Fibroblast of lung (primary cell): ENCODE results near the gene SPOCD1. TPM values are rescaled to one million over a fixed set of nuclear protein-coding genes. Genes with fewer than 3 reads are reported as not detected.

Source experiments
- DNase-seq, 2 donors: peaks; one replicate each; pipeline versions ENCODE4 v3.0.0 to v3.0.0-alpha.2; 2010; ENCODE audit warnings: low read depth in 2 of 2
- H2AFZ ChIP-seq: 2 replicates; pipeline ENCODE4 v1.5.1; 2012; ENCODE audit warnings: low read length, control low read depth, inconsistent platforms
- H3K27ac ChIP-seq: 2 replicates; pipeline ENCODE4 v1.5.1; 2011; ENCODE audit warnings: low read length, control low read depth; ENCODE audit not compliant: insufficient read depth
- H3K27me3 ChIP-seq: 2 replicates; pipeline ENCODE4 v1.5.1; 2011; ENCODE audit warnings: mild to moderate bottlenecking, low read length; ENCODE audit not compliant: control insufficient read depth, insufficient read depth
- H3K36me3 ChIP-seq: 2 replicates; pipeline ENCODE4 v1.5.1; 2011; ENCODE audit warnings: low read length; ENCODE audit not compliant: control insufficient read depth, insufficient read depth
- H3K4me1 ChIP-seq: 2 replicates; pipeline ENCODE4 v1.5.1; 2011; ENCODE audit warnings: low read length; ENCODE audit not compliant: control insufficient read depth, insufficient read depth; ENCODE audit errors: extremely low read depth
- H3K4me2 ChIP-seq: 2 replicates; pipeline ENCODE4 v1.5.1; 2011; ENCODE audit warnings: low read length, control low read depth; ENCODE audit not compliant: insufficient read depth; ENCODE audit errors: extremely low read depth
- H3K4me3 ChIP-seq, 4 experiments: fragments of 200-600 bp in 1 of 4; sonication (generic) in 1 of 4; replicated peaks in 1 of 4; 2 replicates each; pipeline ENCODE4 v1.5.1; 2011 to 2016; ENCODE audit warnings: low read length in 4 of 4, low read depth in 3 of 4, mild to moderate bottlenecking in 3 of 4, control low read depth in 2 of 4, inconsistent platforms in 1 of 4, mixed read lengths in 1 of 4; ENCODE audit not compliant: insufficient read depth in 1 of 4; ENCODE audit errors: control extremely low read depth in 1 of 4
- H3K79me2 ChIP-seq: 2 replicates; pipeline ENCODE4 v1.5.1; 2012; ENCODE audit warnings: mild to moderate bottlenecking, low read length, inconsistent platforms; ENCODE audit not compliant: control insufficient read depth, insufficient read depth
- H3K9ac ChIP-seq: 2 replicates; pipeline ENCODE4 v1.5.1; 2011; ENCODE audit warnings: mild to moderate bottlenecking, low read length, control low read depth; ENCODE audit not compliant: insufficient read depth
- H3K9me3 ChIP-seq: 2 replicates; pipeline ENCODE4 v1.5.1; 2012; ENCODE audit warnings: low read depth, low read length; ENCODE audit not compliant: control insufficient read depth, insufficient read depth
- H4K20me1 ChIP-seq: 2 replicates; pipeline ENCODE4 v1.5.1; 2011; ENCODE audit warnings: low read length; ENCODE audit not compliant: control insufficient read depth, insufficient read depth; ENCODE audit errors: extremely low read depth
- EZH2 ChIP-seq: IDR thresholded peaks from 2 replicates; pipeline ENCODE4 v1.5.1; 2012; ENCODE audit warnings: low read length, control low read depth, mild to moderate bottlenecking; ENCODE audit errors: missing control alignments
- polyA plus RNA-seq, 2 donors: library from polyadenylated mRNA; depleted of rRNA in 1 of 2; stranded (reverse) in 1 of 2; unstranded in 1 of 2; fragments of >200 nt; gene quantifications; 2 replicates each; pipeline ENCODE4 v1.2.1, GENCODE V29; 2011 to 2012; ENCODE audit warnings: missing spikeins in 1 of 2
- total RNA-seq: library from RNA; depleted of rRNA; stranded (reverse); fragments of >200 nt; gene quantifications from 2 replicates; pipeline ENCODE4 v1.2.1, GENCODE V29; 2014
- TF ChIP-seq, protein P1 (sequence below), 2 donors: IDR thresholded peaks in 1 of 2; conservative IDR thresholded peaks in 1 of 2; 1 replicate in 1 of 2; 2 replicates in 1 of 2; pipeline ENCODE4 v1.5.1; 2011 to 2012; ENCODE audit warnings: low read length in 2 of 2, control low read depth in 1 of 2, inconsistent platforms in 1 of 2, low read depth in 1 of 2, mild to moderate bottlenecking in 1 of 2

The SPOCD1 gene
- total and polyA plus RNA-seq, 2 donors (not counting 1 experiment from before 2014, with no cell fraction given), result 47.2 to 55.4 TPM

- Histone ChIP-seq H2AFZ (no peak overlapping the region), H3K4me3 (no peak overlapping the region), H4K20me1 (no peaks in the 10 kb centered on the region), H3K27me3 (peaks cover 37% of the 10 kb centered on the region), H3K9ac (no peak overlapping the region), H3K27ac (no peak overlapping the region), H3K4me1 (peaks cover 3% of the 10 kb centered on the region), H3K9me3 (no peaks in the 10 kb centered on the region), H3K36me3 (no peaks in the 10 kb centered on the region), H3K79me2 (no peaks in the 10 kb centered on the region), H3K4me2 (no peak overlapping the region)
- no peak for TF ChIP-seq EZH2
- TF ChIP-seq, protein P1, sequence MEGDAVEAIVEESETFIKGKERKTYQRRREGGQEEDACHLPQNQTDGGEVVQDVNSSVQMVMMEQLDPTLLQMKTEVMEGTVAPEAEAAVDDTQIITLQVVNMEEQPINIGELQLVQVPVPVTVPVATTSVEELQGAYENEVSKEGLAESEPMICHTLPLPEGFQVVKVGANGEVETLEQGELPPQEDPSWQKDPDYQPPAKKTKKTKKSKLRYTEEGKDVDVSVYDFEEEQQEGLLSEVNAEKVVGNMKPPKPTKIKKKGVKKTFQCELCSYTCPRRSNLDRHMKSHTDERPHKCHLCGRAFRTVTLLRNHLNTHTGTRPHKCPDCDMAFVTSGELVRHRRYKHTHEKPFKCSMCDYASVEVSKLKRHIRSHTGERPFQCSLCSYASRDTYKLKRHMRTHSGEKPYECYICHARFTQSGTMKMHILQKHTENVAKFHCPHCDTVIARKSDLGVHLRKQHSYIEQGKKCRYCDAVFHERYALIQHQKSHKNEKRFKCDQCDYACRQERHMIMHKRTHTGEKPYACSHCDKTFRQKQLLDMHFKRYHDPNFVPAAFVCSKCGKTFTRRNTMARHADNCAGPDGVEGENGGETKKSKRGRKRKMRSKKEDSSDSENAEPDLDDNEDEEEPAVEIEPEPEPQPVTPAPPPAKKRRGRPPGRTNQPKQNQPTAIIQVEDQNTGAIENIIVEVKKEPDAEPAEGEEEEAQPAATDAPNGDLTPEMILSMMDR (conservative IDR thresholded peaks at IDR 0.05 in 1 of 2, IDR thresholded peaks at IDR 0.05 in 1 of 2; ENCODE audit: low read depth in 1 of 2, low read length in 2 of 2), result no peak
- DNase-seq, result no peak
Measured at GRCh38 chr1:31776516-31776915, 39.3 kb downstream of the SPOCD1 start.

DNA sequence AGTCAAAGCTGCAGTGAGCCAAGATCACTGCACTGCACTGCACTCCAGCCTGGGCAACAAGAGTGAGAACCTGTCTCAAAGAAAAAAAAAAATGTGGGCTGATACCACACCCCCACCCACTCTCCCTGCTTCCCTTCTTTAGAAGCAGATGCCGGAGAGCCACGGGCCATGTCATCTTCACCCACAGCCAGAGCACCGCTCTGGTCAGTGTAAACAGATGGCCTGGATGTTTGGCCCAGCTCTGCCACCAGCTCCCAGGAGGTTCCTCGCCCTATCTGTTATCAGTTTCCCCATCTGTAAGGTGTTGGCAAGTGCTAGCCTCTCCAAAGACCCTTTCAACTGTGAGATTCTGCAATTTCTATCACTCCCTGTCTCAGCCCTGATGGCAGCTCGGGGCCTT, 39.8 kb downstream of the SPOCD1 start:
- Histone ChIP-seq H3K27me3 (peaks cover 42% of the 10 kb centered on the region), H3K27ac (no peak overlapping the region), H3K4me1 (no peaks in the 10 kb centered on the region), H3K36me3 (no peaks in the 10 kb centered on the region), H3K4me3 (no peak overlapping the region), H3K9ac (no peak overlapping the region), H3K9me3 (no peaks in the 10 kb centered on the region), H3K4me2 (no peak overlapping the region), H3K79me2 (no peaks in the 10 kb centered on the region), H2AFZ (no peak overlapping the region), H4K20me1 (no peaks in the 10 kb centered on the region)
- no peak for TF ChIP-seq EZH2
- TF ChIP-seq, protein P1 (conservative IDR thresholded peaks at IDR 0.05 in 1 of 2, IDR thresholded peaks at IDR 0.05 in 1 of 2; ENCODE audit: low read depth in 1 of 2, low read length in 2 of 2), result no peak
- DNase-seq, result no peak

DNA sequence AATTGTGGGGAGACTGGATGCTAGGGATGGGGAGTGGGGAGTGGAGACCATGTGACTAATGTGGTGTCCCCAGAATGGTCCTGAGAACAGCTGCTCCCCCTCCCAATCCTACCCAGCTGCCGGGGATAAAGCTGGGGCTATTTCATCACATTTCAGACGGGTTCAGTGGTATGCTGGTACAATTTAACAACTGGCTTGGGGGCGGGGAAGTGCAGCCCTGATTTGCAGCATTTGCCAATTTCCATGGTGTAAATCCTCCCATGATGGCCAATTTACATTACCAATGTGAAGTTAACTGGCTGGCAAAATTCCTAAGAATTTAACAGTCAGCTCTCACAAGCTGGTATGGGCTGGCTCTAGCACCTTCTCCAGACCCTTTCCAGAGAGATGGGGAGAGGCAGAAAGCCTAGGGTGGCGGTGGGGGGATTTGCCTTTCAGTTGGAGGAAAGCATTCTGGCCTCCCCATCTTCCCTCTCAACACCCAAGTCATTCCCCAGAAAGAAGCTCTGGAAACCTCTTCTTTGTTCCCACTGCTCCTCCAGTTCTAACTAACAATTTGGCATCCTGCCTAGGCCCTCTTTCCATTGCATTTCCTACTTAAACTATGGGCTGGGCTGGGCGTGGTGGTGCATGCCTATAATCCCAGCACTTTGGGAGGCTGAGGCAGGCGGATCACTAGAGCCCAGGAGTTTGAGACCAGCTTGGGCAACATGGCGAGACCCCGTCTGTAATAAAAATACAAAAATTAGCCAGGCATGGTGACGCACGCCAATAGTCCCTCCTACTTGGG, 40.4 kb downstream of the SPOCD1 start:
- Histone ChIP-seq H3K4me1 (no peaks in the 10 kb centered on the region), H3K9me3 (no peaks in the 10 kb centered on the region), H2AFZ (no peak overlapping the region), H4K20me1 (no peaks in the 10 kb centered on the region), H3K4me3 (no peak overlapping the region), H3K4me2 (no peak overlapping the region), H3K27me3 (peaks cover 48% of the 10 kb centered on the region), H3K36me3 (no peaks in the 10 kb centered on the region), H3K79me2 (no peaks in the 10 kb centered on the region), H3K9ac (no peak overlapping the region), H3K27ac (no peak overlapping the region)
- TF ChIP-seq EZH2, result no peak
- DNase-seq, result no peak
